HepG2 (cell line): ENCODE measurements around the gene GLCE. TPM values are rescaled to one million over a fixed set of nuclear protein-coding genes. Genes with fewer than 3 reads are reported as not detected.
A peak's percentile ranks its signal among the peaks of the same experiment; 100 is the strongest.

Experiments
- BCL3 ChIP-seq: sonication (generic); formaldehyde crosslinking; IDR thresholded peaks from 2 replicates; pipeline ENCODE4 v1.5.1; 2020; ENCODE audit warnings: mild to moderate bottlenecking, missing genetic modification reagents, moderate library complexity
- CBX5 ChIP-seq: sonication (generic); formaldehyde crosslinking; IDR thresholded peaks from 2 replicates; pipeline ENCODE4 v1.4.0; 2020; ENCODE audit warnings: missing genetic modification reagents, borderline replicate concordance
- CEBPG ChIP-seq: IDR thresholded peaks from 2 replicates; pipeline ENCODE4 v1.6.1; 2016
- EED ChIP-seq: sonication (generic); formaldehyde crosslinking; IDR thresholded peaks from 2 replicates; pipeline ENCODE4 v1.5.0; 2020; ENCODE audit warnings: mild to moderate bottlenecking, missing genetic modification reagents
- EHMT2 ChIP-seq: fragments of 200-600 bp; sonication (generic); IDR thresholded peaks from 2 replicates; pipeline ENCODE4 v1.7.0; 2017; ENCODE audit warnings: antibody characterized with exemption, low read depth, low read length, borderline replicate concordance
- MEF2D ChIP-seq: sonication (generic); formaldehyde crosslinking; IDR thresholded peaks from 2 replicates; pipeline ENCODE4 v1.5.1; 2020; ENCODE audit warnings: mild to moderate bottlenecking, missing genetic modification reagents
- NFE2L1 ChIP-seq: sonication (generic); formaldehyde crosslinking; IDR thresholded peaks from 2 replicates; pipeline ENCODE4 v1.4.0; 2020; ENCODE audit warnings: missing genetic modification reagents, mild to moderate bottlenecking, borderline replicate concordance
- PPARG ChIP-seq: conservative IDR thresholded peaks from 2 replicates; pipeline ENCODE4 v1.6.1; 2016; ENCODE audit warnings: missing biosample characterization, missing genetic modification reagents
- SUZ12 ChIP-seq: fragments of 150-350 bp; IDR thresholded peaks from 2 replicates; pipeline ENCODE4 v1.6.1; 2014; ENCODE audit warnings: low read depth, low read length
- TFAP4 ChIP-seq: sonication (generic); IDR thresholded peaks from 2 replicates; pipeline ENCODE4 v1.6.1; 2016; ENCODE audit warnings: low read depth, borderline replicate concordance
- THAP11 ChIP-seq: IDR thresholded peaks from 2 replicates; pipeline ENCODE4 v1.6.1; 2016; ENCODE audit warnings: missing biosample characterization, missing genetic modification reagents
- ZFYVE20 ChIP-seq: sonication (generic); formaldehyde crosslinking; IDR thresholded peaks from 2 replicates; pipeline ENCODE4 v1.8.0; 2023; ENCODE audit warnings: low read depth, mild to moderate bottlenecking, moderate library complexity, missing genetic modification reagents, borderline replicate concordance
- ZSCAN9 ChIP-seq: IDR thresholded peaks from 2 replicates; pipeline ENCODE4 v1.6.1; 2016; ENCODE audit warnings: borderline replicate concordance
- polyA plus RNA-seq, 8 experiments: library from polyadenylated mRNA; depleted of rRNA in 3 of 8; stranded (reverse) in 7 of 8; unstranded in 1 of 8; fragments of >200 nt; fragmentation: Illumina TruSeq in 4 of 8; extraction: Trizol in 4 of 8; gene quantifications; 2 replicates each; pipeline versions ENCODE4 v1.2.1 to v1.2.3, GENCODE V29; 2011 to 2016; ENCODE audit warnings: low read depth in 4 of 8, missing spikeins in 1 of 8, mixed read lengths in 1 of 8; ENCODE audit not compliant: insufficient read depth in 1 of 8
- total RNA-seq, 5 experiments: library from RNA; depleted of rRNA; stranded (reverse); fragments of >200 nt; fragmentation: Illumina TruSeq; extraction: Trizol; gene quantifications; 2 replicates each; pipeline ENCODE4 v1.2.3, GENCODE V29; 2016; ENCODE audit warnings: low read depth in 1 of 5
- TF ChIP-seq, protein P1 (sequence below): sonication (generic); formaldehyde crosslinking; IDR thresholded peaks from 2 replicates; pipeline ENCODE4 v1.4.0; 2020; ENCODE audit warnings: missing genetic modification reagents
- TF ChIP-seq, protein P2 (sequence below): IDR thresholded peaks from 2 replicates; pipeline ENCODE4 v1.6.1; 2016
- TF ChIP-seq, protein P3 (sequence below): IDR thresholded peaks from 2 replicates; pipeline ENCODE4 v1.6.1; 2016
- TF ChIP-seq, protein P4 (sequence below): sonication (generic); formaldehyde crosslinking; IDR thresholded peaks from 2 replicates; pipeline ENCODE4 v1.4.0; 2020; ENCODE audit warnings: mild to moderate bottlenecking, missing genetic modification reagents

The GLCE gene
- total and polyA plus RNA-seq, 2 of the 13 experiments (the other 11 are each of a cell fraction or from before 2014, with no cell fraction given), result 12.9 to 23.4 TPM

- TF ChIP-seq, protein P1, sequence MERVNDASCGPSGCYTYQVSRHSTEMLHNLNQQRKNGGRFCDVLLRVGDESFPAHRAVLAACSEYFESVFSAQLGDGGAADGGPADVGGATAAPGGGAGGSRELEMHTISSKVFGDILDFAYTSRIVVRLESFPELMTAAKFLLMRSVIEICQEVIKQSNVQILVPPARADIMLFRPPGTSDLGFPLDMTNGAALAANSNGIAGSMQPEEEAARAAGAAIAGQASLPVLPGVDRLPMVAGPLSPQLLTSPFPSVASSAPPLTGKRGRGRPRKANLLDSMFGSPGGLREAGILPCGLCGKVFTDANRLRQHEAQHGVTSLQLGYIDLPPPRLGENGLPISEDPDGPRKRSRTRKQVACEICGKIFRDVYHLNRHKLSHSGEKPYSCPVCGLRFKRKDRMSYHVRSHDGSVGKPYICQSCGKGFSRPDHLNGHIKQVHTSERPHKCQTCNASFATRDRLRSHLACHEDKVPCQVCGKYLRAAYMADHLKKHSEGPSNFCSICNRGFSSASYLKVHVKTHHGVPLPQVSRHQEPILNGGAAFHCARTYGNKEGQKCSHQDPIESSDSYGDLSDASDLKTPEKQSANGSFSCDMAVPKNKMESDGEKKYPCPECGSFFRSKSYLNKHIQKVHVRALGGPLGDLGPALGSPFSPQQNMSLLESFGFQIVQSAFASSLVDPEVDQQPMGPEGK, result peak; percentile 71; the same call in 1 of the 2 replicates
- TF ChIP-seq ZFYVE20 (no peak), EHMT2 (0 out of 2 replicates have a peak, but pooled peaks have one; percentile 13), SUZ12 (no peak), THAP11 (peak; percentile 80), MEF2D (CRISPR knock-in tag) (0 out of 2 replicates have a peak, but pooled peaks have one; percentile 16), PPARG (CRISPR knock-in tag) (peak; percentile 44; the same call in 1 of the 2 replicates), CEBPG (peak; percentile 95), BCL3 (CRISPR knock-in tag) (no peak), NFE2L1 (no peak), TFAP4 (peak; percentile 48; the same call in 1 of the 2 replicates), EED (no peak), ZSCAN9 (CRISPR knock-in tag) (peak; percentile 87), CBX5 (peak; percentile 67; the same call in 1 of the 2 replicates)
- TF ChIP-seq, protein P2, sequence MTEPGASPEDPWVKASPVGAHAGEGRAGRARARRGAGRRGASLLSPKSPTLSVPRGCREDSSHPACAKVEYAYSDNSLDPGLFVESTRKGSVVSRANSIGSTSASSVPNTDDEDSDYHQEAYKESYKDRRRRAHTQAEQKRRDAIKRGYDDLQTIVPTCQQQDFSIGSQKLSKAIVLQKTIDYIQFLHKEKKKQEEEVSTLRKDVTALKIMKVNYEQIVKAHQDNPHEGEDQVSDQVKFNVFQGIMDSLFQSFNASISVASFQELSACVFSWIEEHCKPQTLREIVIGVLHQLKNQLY (CRISPR knock-in tag), result peak; percentile 55
- TF ChIP-seq, protein P3, sequence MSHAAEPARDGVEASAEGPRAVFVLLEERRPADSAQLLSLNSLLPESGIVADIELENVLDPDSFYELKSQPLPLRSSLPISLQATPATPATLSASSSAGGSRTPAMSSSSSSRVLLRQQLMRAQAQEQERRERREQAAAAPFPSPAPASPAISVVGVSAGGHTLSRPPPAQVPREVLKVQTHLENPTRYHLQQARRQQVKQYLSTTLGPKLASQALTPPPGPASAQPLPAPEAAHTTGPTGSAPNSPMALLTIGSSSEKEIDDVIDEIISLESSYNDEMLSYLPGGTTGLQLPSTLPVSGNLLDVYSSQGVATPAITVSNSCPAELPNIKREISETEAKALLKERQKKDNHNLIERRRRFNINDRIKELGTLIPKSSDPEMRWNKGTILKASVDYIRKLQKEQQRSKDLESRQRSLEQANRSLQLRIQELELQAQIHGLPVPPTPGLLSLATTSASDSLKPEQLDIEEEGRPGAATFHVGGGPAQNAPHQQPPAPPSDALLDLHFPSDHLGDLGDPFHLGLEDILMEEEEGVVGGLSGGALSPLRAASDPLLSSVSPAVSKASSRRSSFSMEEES, result peak; percentile 81
- TF ChIP-seq, protein P4, sequence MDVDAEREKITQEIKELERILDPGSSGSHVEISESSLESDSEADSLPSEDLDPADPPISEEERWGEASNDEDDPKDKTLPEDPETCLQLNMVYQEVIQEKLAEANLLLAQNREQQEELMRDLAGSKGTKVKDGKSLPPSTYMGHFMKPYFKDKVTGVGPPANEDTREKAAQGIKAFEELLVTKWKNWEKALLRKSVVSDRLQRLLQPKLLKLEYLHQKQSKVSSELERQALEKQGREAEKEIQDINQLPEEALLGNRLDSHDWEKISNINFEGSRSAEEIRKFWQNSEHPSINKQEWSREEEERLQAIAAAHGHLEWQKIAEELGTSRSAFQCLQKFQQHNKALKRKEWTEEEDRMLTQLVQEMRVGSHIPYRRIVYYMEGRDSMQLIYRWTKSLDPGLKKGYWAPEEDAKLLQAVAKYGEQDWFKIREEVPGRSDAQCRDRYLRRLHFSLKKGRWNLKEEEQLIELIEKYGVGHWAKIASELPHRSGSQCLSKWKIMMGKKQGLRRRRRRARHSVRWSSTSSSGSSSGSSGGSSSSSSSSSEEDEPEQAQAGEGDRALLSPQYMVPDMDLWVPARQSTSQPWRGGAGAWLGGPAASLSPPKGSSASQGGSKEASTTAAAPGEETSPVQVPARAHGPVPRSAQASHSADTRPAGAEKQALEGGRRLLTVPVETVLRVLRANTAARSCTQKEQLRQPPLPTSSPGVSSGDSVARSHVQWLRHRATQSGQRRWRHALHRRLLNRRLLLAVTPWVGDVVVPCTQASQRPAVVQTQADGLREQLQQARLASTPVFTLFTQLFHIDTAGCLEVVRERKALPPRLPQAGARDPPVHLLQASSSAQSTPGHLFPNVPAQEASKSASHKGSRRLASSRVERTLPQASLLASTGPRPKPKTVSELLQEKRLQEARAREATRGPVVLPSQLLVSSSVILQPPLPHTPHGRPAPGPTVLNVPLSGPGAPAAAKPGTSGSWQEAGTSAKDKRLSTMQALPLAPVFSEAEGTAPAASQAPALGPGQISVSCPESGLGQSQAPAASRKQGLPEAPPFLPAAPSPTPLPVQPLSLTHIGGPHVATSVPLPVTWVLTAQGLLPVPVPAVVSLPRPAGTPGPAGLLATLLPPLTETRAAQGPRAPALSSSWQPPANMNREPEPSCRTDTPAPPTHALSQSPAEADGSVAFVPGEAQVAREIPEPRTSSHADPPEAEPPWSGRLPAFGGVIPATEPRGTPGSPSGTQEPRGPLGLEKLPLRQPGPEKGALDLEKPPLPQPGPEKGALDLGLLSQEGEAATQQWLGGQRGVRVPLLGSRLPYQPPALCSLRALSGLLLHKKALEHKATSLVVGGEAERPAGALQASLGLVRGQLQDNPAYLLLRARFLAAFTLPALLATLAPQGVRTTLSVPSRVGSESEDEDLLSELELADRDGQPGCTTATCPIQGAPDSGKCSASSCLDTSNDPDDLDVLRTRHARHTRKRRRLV, result no peak
These were observed 34.4 kb upstream of the GLCE start (continued) for GRCh38 chr15:69126054-69126469.
